A673 (cell line): ENCODE measurements around the gene EBLN2. TPM values are rescaled to one million over a fixed set of nuclear protein-coding genes. Genes with fewer than 3 reads are reported as not detected.

Experiments
- BruUV-seq: library from RNA; stranded (reverse); fragments of 400-500 nt; replicated peaks from 2 replicates; lab custom pipeline; 2021; lab: Mats Ljungman, UMichigan
- CTCF ChIA-PET: fragments of 300-600 bp; sonication (Branson Sonifier 250); formaldehyde crosslinking; loops from one replicate; lab custom pipeline; 2022; ENCODE audit warnings: antibody characterized with exemption; lab: Charles Lee
- POLR2A ChIA-PET: fragments of 300-600 bp; sonication (Branson Sonifier 250); formaldehyde crosslinking; loops from one replicate; lab custom pipeline; 2022; ENCODE audit warnings: antibody characterized with exemption; ENCODE audit not compliant: low non-redundant PET; lab: Charles Lee
- DNase-seq: peaks from one replicate; pipeline ENCODE4 v3.0.0-alpha.2; 2015; ENCODE audit warnings: low spot score
- H3K27ac ChIP-seq: fragments of 200-600 bp; sonication (generic); 2 replicates; pipeline ENCODE4 v1.5.1; 2016; ENCODE audit warnings: mixed run types, low read depth, mild to moderate bottlenecking, mixed read lengths, antibody characterized with exemption, low read length; ENCODE audit not compliant: poor library complexity, severe bottlenecking
- H3K27me3 ChIP-seq: fragments of 200-600 bp; sonication (generic); replicated peaks from 2 replicates; pipeline ENCODE4 v1.6.1; 2017; ENCODE audit warnings: mixed run types, low read depth, mild to moderate bottlenecking, mixed read lengths, antibody characterized with exemption, low read length; ENCODE audit not compliant: insufficient read depth, poor library complexity
- H3K36me3 ChIP-seq: fragments of 200-600 bp; sonication (generic); 2 replicates; pipeline ENCODE4 v1.6.1; 2016; ENCODE audit warnings: mixed run types, mild to moderate bottlenecking, mixed read lengths, antibody characterized with exemption, low read length; ENCODE audit not compliant: insufficient read depth, poor library complexity, severe bottlenecking
- H3K4me1 ChIP-seq: fragments of 200-600 bp; sonication (generic); 2 replicates; pipeline ENCODE4 v1.6.1; 2017; ENCODE audit warnings: mixed run types, mild to moderate bottlenecking, mixed read lengths, antibody characterized with exemption, low read length; ENCODE audit not compliant: insufficient read depth, poor library complexity, severe bottlenecking
- H3K4me3 ChIP-seq: fragments of 200-600 bp; sonication (generic); 2 replicates; pipeline ENCODE4 v1.5.1; 2016; ENCODE audit warnings: low read depth, mixed run types, mild to moderate bottlenecking, mixed read lengths, low read length; ENCODE audit not compliant: poor library complexity, severe bottlenecking
- H3K9me3 ChIP-seq: fragments of 200-600 bp; sonication (generic); 2 replicates; pipeline ENCODE4 v1.6.1; 2016; ENCODE audit warnings: mixed run types, low read depth, mild to moderate bottlenecking, mixed read lengths, antibody characterized with exemption, low read length; ENCODE audit not compliant: poor library complexity, severe bottlenecking
- EZH2 ChIP-seq: fragments of 200-600 bp; sonication (generic); IDR thresholded peaks from 2 replicates; pipeline ENCODE4 v1.6.1; 2017; ENCODE audit warnings: borderline replicate concordance, low read depth, mild to moderate bottlenecking, mixed read lengths, antibody characterized with exemption, low read length; ENCODE audit not compliant: poor library complexity, severe bottlenecking
- intact Hi-C: fragments of 100-400 bp; cut with micrococcal nuclease; formaldehyde crosslinking; loops from one replicate; pipeline ENCODE4 v1.10.0; 2022; ENCODE audit not compliant: unreplicated experiment
- total RNA-seq: library from RNA; stranded (reverse); gene quantifications from 2 replicates; pipeline ENCODE4 v1.2.3, GENCODE V29; 2021
- TF ChIP-seq, protein P1 (sequence below): fragments of 300-800, 200-600 bp; sonication (generic); conservative IDR thresholded peaks from 2 replicates; pipeline ENCODE4 v1.5.1; 2017; ENCODE audit warnings: low read depth, mild to moderate bottlenecking, antibody characterized with exemption, low read length, moderate library complexity, mixed read lengths

EBLN2 gene
- total RNA-seq, 1 experiment from 2014 or later, result 2.2 TPM

DNA sequence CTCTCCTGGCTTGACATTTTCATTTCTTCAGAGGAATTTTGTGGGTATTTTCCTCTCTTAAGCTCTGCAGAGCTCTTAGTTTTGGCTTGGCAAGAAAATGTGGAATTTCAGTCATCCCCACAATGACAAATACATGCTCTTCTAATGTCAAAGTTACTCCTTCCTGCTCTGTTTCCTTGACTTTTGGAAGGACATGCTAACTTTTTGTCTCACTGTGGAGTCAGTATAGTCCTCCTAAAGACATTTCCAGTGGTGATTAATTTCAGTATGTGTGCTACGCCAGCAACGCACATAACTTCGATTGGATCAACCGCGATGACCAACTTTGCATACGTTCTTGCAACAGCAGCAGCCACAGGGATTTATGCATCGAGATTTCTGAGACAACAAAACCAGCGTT, 13.3 kb downstream of the EBLN2 start:
- Histone ChIP-seq H3K27me3 (no peaks in the 10 kb centered on the region), H3K27ac (no peak overlapping the region), H3K4me1 (no peaks in the 10 kb centered on the region), H3K9me3 (no peaks in the 10 kb centered on the region), H3K4me3 (no peak overlapping the region), H3K36me3 (no peaks in the 10 kb centered on the region)
- BruUV-seq, result no TSS peak
- DNase-seq, result no peak
- intact Hi-C loops, result no loop called here
- TF ChIP-seq, protein P1, sequence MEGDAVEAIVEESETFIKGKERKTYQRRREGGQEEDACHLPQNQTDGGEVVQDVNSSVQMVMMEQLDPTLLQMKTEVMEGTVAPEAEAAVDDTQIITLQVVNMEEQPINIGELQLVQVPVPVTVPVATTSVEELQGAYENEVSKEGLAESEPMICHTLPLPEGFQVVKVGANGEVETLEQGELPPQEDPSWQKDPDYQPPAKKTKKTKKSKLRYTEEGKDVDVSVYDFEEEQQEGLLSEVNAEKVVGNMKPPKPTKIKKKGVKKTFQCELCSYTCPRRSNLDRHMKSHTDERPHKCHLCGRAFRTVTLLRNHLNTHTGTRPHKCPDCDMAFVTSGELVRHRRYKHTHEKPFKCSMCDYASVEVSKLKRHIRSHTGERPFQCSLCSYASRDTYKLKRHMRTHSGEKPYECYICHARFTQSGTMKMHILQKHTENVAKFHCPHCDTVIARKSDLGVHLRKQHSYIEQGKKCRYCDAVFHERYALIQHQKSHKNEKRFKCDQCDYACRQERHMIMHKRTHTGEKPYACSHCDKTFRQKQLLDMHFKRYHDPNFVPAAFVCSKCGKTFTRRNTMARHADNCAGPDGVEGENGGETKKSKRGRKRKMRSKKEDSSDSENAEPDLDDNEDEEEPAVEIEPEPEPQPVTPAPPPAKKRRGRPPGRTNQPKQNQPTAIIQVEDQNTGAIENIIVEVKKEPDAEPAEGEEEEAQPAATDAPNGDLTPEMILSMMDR, result no peak
- TF ChIP-seq EZH2, result no peak
- ChIA-PET POLR2A (no interaction called here), CTCF (no interaction called here)

DNA sequence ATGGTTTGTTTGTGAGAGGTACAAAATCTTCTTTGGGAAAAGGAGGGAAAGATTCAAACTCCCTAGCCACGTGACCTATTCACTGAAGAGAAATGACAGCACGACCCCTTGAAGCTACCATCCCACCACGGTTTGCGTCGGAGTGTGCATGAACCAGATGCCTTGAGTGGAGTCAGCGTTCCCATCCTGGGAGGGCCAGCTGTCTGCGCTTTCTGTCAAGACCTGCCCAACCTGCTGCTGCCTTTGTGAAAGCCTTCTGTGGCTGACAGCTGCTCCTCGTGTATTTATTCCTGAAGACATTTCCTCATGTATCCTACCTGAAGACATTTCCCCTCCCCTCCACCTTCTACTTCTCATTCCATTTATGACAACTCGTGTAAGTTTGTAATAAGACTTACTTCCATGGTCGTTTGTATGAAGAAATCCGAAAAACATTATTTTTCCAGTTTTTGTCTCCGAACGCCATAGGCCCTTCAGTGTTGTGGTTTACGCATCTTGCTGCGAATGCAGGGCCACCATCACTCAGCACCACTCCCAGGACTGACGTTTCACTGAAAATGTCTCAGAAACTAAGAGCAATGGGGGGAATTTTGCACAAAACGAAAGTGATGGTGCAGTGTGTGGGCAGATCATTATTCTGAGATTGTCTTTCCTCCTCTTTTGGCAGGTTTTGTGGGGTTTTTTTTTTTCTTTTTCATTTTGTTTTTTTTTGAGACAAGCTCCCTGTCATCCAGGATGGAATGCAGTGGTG, 18.9 kb downstream of the EBLN2 start:
- no TSS peak for BruUV-seq
- CTCF ChIA-PET, result no interaction called here
- TF ChIP-seq, protein P1, result no peak
- no peak for TF ChIP-seq EZH2
- Histone ChIP-seq H3K4me1 (no peaks in the 10 kb centered on the region), H3K27me3 (no peaks in the 10 kb centered on the region), H3K9me3 (no peaks in the 10 kb centered on the region), H3K27ac (no peak overlapping the region), H3K4me3 (no peak overlapping the region), H3K36me3 (no peaks in the 10 kb centered on the region)
- no peak for DNase-seq
- POLR2A ChIA-PET, result no interaction called here
- intact Hi-C loops, result loop anchor here (10.0 kb wide), 3 partner anchors 256 to 1356 kb away; partner anchors contain the start of gene EIF4E3

DNA sequence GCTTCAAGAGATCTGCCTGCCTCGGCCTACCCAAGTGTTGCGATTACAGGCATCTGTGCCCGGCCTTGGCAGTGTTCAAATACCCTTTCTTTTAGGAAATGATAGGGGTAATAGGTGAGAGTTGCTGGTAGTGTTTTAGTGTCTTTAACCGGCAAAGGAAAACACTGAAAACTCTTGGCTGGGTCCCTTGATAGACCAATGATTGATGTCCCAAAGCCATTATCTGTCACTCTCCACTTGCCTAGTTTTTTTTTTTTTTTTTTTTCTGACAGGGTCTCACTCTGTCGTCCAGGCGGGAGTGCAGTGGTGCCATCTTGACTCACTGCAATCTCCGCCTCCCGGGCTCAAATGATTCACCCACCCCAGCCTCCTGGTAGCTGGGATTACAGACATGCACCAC, 19.7 kb downstream of the EBLN2 start:
- Histone ChIP-seq H3K4me3 (no peak overlapping the region), H3K9me3 (no peaks in the 10 kb centered on the region), H3K27me3 (no peaks in the 10 kb centered on the region), H3K27ac (no peak overlapping the region), H3K36me3 (no peaks in the 10 kb centered on the region), H3K4me1 (no peaks in the 10 kb centered on the region)
- TF ChIP-seq, protein P1, result no peak
- TF ChIP-seq EZH2, result no peak
- intact Hi-C loops, result loop anchor here (10.0 kb wide), 3 partner anchors 256 to 1356 kb away; partner anchors contain the start of gene EIF4E3
- ChIA-PET POLR2A (no interaction called here), CTCF (no interaction called here)
- no TSS peak for BruUV-seq
- DNase-seq, result no peak
